ENCODE data around the gene ZFR2. TPM values are rescaled to one million over a fixed set of nuclear protein-coding genes. Genes with fewer than 3 reads are reported as not detected.

The ZFR2 gene
- total RNA-seq, 2 donors from 2014 or later: 10.2 TPM; not detected in 1

DNA sequence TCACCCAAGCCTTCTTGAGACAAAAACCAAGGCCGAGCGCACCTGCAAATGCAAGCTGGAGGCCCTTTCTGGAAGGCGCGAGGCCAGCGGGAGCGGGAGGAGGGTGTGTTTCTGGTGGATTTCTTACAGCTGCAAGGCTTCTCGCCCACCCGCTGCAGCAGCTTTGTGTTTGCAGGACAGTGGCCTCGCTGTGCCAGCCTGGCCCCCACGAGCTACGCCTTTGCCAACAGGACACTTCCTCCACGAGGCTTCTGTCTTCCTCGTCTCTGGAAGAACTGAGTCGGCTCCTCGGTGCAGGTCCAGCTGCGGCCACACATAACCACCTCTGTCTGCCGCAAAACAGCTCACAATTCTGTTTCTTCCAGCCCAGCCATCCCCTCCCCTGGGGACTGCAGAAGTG lies 21.8 kb upstream of the ZFR2 start:
- no peak overlapping the region for H3K27ac ChIP-seq
- 69% methylated on average over 17 of the region's 17 CpGs for WGBS
- H3K4me3 ChIP-seq: no peak overlapping the region
- intact Hi-C loops (cut with DNase I): no loop called here
- no peak for DNase-seq (ENCODE audit: low spot score)
- TF ChIP-seq POLR2A (IDR thresholded peaks at IDR 0.05): no peak
- no peak for TF ChIP-seq POLR2AphosphoS5 (IDR thresholded peaks at IDR 0.05)
- TF ChIP-seq, protein P1, sequence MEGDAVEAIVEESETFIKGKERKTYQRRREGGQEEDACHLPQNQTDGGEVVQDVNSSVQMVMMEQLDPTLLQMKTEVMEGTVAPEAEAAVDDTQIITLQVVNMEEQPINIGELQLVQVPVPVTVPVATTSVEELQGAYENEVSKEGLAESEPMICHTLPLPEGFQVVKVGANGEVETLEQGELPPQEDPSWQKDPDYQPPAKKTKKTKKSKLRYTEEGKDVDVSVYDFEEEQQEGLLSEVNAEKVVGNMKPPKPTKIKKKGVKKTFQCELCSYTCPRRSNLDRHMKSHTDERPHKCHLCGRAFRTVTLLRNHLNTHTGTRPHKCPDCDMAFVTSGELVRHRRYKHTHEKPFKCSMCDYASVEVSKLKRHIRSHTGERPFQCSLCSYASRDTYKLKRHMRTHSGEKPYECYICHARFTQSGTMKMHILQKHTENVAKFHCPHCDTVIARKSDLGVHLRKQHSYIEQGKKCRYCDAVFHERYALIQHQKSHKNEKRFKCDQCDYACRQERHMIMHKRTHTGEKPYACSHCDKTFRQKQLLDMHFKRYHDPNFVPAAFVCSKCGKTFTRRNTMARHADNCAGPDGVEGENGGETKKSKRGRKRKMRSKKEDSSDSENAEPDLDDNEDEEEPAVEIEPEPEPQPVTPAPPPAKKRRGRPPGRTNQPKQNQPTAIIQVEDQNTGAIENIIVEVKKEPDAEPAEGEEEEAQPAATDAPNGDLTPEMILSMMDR (IDR thresholded peaks at IDR 0.05): no peak
- H3K36me3 ChIP-seq: no peaks in the 10 kb centered on the region
- no peaks in the 10 kb centered on the region for H3K27me3 ChIP-seq (replicated peaks; ENCODE audit: insufficient read depth)
- no peaks in the 10 kb centered on the region for H3K4me1 ChIP-seq (replicated peaks)
- H3K9me3 ChIP-seq: no peaks in the 10 kb centered on the region

DNA sequence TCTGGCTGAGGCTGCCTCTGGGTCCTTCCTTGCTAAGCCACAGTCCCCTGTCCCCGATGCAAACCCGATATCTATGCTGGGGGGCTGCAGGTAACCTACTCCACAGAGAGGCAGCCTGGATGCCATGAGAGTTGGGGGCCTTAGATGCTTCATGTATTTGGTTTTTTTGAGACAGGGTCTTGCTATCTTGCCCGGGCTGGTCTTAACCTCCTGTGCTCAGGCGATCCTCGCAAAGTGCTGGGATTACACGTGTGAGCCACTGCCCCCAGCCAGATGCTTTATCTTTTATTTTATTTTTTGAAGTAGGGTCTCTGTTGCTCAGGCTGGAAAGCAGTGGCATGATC lies 13.2 kb upstream of the ZFR2 start:
- Histone ChIP-seq H3K27ac (no peak overlapping the region), H3K27me3 (replicated peaks; ENCODE audit: insufficient read depth) (peaks cover 17% of the 10 kb centered on the region), H3K9me3 (no peaks in the 10 kb centered on the region), H3K4me1 (replicated peaks) (no peaks in the 10 kb centered on the region), H3K4me3 (no peak overlapping the region), H3K36me3 (no peaks in the 10 kb centered on the region)
- 18% methylated on average over 6 of the region's 6 CpGs for WGBS
- no peak for DNase-seq (ENCODE audit: low spot score)
- no peak for TF ChIP-seq POLR2AphosphoS5 (IDR thresholded peaks at IDR 0.05)
- TF ChIP-seq, protein P1 (IDR thresholded peaks at IDR 0.05): no peak
- TF ChIP-seq POLR2A (IDR thresholded peaks at IDR 0.05): no peak
- intact Hi-C loops (cut with DNase I): no loop called here

DNA sequence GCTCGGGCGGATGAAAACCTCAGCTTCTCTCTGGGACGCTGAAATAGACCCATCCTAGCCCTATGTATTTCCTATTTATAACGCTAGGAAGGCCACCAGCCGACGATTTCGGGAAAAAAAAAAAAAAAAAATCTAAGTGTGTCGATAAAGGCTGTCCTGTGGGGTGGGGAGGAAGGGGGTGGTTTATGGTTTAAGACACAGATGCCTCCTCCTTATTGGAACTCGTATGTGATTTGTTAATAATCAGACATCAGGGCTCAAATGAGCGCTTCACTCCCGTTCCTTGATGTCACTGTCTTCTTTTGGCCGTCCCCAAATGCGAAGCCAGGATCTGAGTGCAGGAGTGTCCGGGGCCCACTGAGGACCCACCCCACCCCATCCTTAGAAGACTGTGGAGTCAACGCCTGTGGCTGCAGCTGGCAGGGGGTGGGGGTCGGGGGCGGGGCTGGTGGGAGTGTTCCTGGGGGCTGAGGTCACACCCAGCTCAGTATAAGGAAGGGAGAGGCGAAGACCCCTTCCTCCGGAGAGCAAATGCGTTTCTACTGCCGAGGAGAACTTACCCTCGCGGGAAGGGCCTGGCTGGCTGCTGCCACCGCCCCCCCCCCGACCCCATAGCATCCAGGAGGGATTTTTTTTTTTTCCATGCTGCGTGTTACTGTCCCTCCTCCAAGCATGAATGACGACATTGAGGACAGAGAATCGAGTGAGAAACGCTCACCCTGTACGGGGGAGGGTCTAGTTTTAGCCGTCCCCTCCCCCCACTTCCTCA lies 12.6 kb upstream of the ZFR2 start:
- 5% methylated on average over 31 of the region's 31 CpGs for WGBS
- Histone ChIP-seq H3K36me3 (no peaks in the 10 kb centered on the region), H3K4me1 (replicated peaks) (no peaks in the 10 kb centered on the region), H3K9me3 (no peaks in the 10 kb centered on the region), H3K27me3 (replicated peaks; ENCODE audit: insufficient read depth) (peaks cover 17% of the 10 kb centered on the region), H3K27ac (no peak overlapping the region), H3K4me3 (no peak overlapping the region)
- no peak for DNase-seq (ENCODE audit: low spot score)
- intact Hi-C loops (cut with DNase I): no loop called here
- TF ChIP-seq, protein P1 (IDR thresholded peaks at IDR 0.05): no peak
- TF ChIP-seq POLR2AphosphoS5 (IDR thresholded peaks at IDR 0.05) (no peak), POLR2A (IDR thresholded peaks at IDR 0.05) (no peak)

DNA sequence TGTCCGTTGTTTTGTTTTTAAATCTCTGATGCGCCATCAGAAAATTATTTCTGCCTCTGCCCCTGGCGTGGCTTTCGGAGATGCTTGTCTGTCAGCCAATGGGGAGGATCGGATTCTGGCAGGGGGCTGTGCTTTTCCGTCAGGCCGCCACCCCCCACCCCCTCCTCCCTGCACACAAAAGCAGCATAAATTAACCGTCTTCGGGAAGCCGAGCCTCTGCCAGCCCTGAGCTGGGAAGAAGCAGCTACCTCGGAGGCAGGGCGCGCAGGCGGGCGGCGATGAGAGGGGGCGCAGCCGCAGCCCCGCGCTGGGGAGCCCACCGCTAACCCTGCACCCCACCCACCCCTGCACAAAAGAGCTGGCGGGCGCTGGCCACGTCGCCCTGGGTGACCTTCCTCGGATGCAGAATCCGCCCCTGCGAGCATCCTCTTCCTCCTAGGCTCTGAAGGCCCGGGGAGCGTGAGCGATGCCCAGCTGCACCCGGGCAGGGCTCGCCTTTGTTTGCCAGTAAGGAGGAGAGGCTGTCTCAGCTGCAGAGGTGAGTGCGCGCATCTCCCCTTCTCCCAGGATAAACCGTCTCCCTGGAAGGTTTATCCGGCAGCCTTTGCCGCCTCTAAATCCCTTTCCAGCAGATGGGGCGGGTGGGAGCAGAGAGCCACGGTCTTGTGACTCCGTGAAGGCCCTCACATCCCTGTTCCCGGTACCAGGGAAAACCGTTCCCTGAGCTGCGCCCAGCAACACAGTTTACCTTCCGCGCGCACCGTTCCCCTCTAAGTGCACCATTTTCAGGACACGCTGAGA lies 11.8 kb upstream of the ZFR2 start, which contains the start of gene ATCAY:
ATCAY (plus strand) TSS at position 215 of the 801 bp plus-strand sequence. CDS start 5,083 bp downstream, outside the sequence.
- Histone ChIP-seq H3K27ac (no peak within 1 kb of the TSS), H3K27me3 (replicated peaks; ENCODE audit: insufficient read depth) (peaks cover 17% of the 10 kb centered on the region), H3K9me3 (no peaks in the 10 kb centered on the region), H3K4me3 (peak within 1 kb of the TSS; percentile 5 to 10), H3K36me3 (no peaks in the 10 kb centered on the region), H3K4me1 (replicated peaks) (no peaks in the 10 kb centered on the region)
- TF ChIP-seq POLR2AphosphoS5 (IDR thresholded peaks at IDR 0.05) (no peak), POLR2A (IDR thresholded peaks at IDR 0.05) (no peak)
- TF ChIP-seq, protein P1 (IDR thresholded peaks at IDR 0.05): no peak
- WGBS: 2% methylated on average over 35 of the region's 49 CpGs
- no peak for DNase-seq (ENCODE audit: low spot score)
- intact Hi-C loops (cut with DNase I): no loop called here
